GM12878 (cell line): ENCODE measurements around the gene ATG101. TPM values are rescaled to one million over a fixed set of nuclear protein-coding genes. Genes with fewer than 3 reads are reported as not detected.

Experiments used
- ATAC-seq: fragments of 200-7000 bp; cut with Tn5 transposase; 3 replicates; pipeline ENCODE4 v1.9.1; 2020; ENCODE audit warnings: mild to moderate bottlenecking, moderate library complexity
- BruUV-seq: library from RNA; stranded (reverse); fragments of 400-500 nt; replicated peaks from 2 replicates; lab custom pipeline; 2021; lab: Mats Ljungman, UMichigan
- CTCF ChIA-PET: fragments of 300-600 bp; sonication (Branson Sonifier 250); formaldehyde crosslinking; extraction: SDS; loops from one replicate; lab custom pipeline; 2021; ENCODE audit warnings: inconsistent platforms; lab: Yijun Ruan, JAX
- POLR2A ChIA-PET: fragments of 350-600 bp; formaldehyde crosslinking; extraction: SDS; loops from one replicate; lab custom pipeline; 2021; ENCODE audit warnings: inconsistent platforms; lab: Charles Lee
- RAD21 ChIA-PET: fragments of 300-600 bp; sonication (Branson Sonifier 250); formaldehyde crosslinking; loops from one replicate; lab custom pipeline; 2023; ENCODE audit warnings: antibody characterized with exemption; ENCODE audit not compliant: unreplicated experiment; lab: Charles Lee
- SMC1A ChIA-PET: fragments of 300-600 bp; sonication (Branson Sonifier 250); formaldehyde crosslinking; loops from one replicate; lab custom pipeline; 2023; ENCODE audit not compliant: unreplicated experiment, uncharacterized antibody; lab: Charles Lee
- DNase-seq: peaks from one replicate; pipeline ENCODE4 v3.0.0-alpha.2; 2011; ENCODE audit warnings: low read depth, low spot score
- FAIRE-seq: peaks from 3 replicates; lab custom pipeline; 2011; peaks lifted over from hg19 to GRCh38; lab: Jason Lieb, UNC
- H2AFZ ChIP-seq: 2 replicates; pipeline ENCODE4 v1.6.0; 2011; ENCODE audit warnings: low read depth, low read length, control low read depth; ENCODE audit not compliant: control insufficient read depth
- H3K27ac ChIP-seq: 2 replicates; pipeline ENCODE4 v1.5.1; 2011; ENCODE audit warnings: control low read depth; ENCODE audit not compliant: control insufficient read depth, insufficient read depth
- H3K27me3 ChIP-seq, 2 experiments: replicated peaks in 1 of 2; 2 replicates each; pipeline versions ENCODE4 v1.6.0 to v1.6.1; 2011; ENCODE audit warnings: low read length in 1 of 2; ENCODE audit not compliant: control insufficient read depth in 2 of 2, insufficient read depth in 2 of 2
- H3K36me3 ChIP-seq, 2 experiments: 2 replicates each; pipeline ENCODE4 v1.5.1; 2011; ENCODE audit warnings: low read length in 1 of 2; ENCODE audit not compliant: control insufficient read depth in 2 of 2, insufficient read depth in 2 of 2
- H3K4me1 ChIP-seq: 2 replicates; pipeline ENCODE4 v1.6.1; 2011; ENCODE audit warnings: mild to moderate bottlenecking, low read length, moderate library complexity, mixed read lengths; ENCODE audit not compliant: control insufficient read depth, insufficient read depth
- H3K4me2 ChIP-seq: 2 replicates; pipeline ENCODE4 v1.6.0; 2011; ENCODE audit warnings: control low read depth; ENCODE audit not compliant: control insufficient read depth, insufficient read depth
- H3K4me3 ChIP-seq: fragments of 200-600 bp; sonication (generic); 2 replicates; pipeline ENCODE4 v1.5.1; 2016
- H3K79me2 ChIP-seq: 2 replicates; pipeline ENCODE4 v1.6.0; 2011; ENCODE audit warnings: low read length; ENCODE audit not compliant: control insufficient read depth, insufficient read depth
- H3K9ac ChIP-seq: 2 replicates; pipeline ENCODE4 v1.8.0; 2011; ENCODE audit warnings: low read length, control low read depth, mixed read lengths; ENCODE audit not compliant: control insufficient read depth, insufficient read depth
- H3K9me3 ChIP-seq: replicated peaks from 3 replicates; pipeline ENCODE4 v1.5.1; 2011; ENCODE audit warnings: mild to moderate bottlenecking, low read length; ENCODE audit not compliant: control insufficient read depth, insufficient read depth
- H4K20me1 ChIP-seq: 2 replicates; pipeline ENCODE4 v1.6.0; 2011; ENCODE audit not compliant: control insufficient read depth, insufficient read depth
- BRCA1 ChIP-seq: IDR thresholded peaks from 2 replicates; pipeline ENCODE4 v1.6.1; 2011; ENCODE audit warnings: low read depth, low read length, improper control_type of control experiment
- CEBPB ChIP-seq, 2 experiments: fragments of 150-350 bp in 1 of 2; IDR thresholded peaks; 2 replicates each; pipeline ENCODE4 v1.6.1; 2012 to 2014; ENCODE audit warnings: low read depth in 2 of 2, low read length in 2 of 2, borderline replicate concordance in 1 of 2, inconsistent platforms in 1 of 2
- FOXK2 ChIP-seq: fragments of 450-650 bp; IDR thresholded peaks from 2 replicates; pipeline ENCODE4 v1.6.1; 2017; ENCODE audit warnings: mild to moderate bottlenecking, moderate library complexity
- IKZF2 ChIP-seq, 2 experiments: fragments of 450-650 bp; IDR thresholded peaks; 2 replicates each; pipeline ENCODE4 v1.6.1; 2017; ENCODE audit warnings: mild to moderate bottlenecking in 2 of 2, moderate library complexity in 2 of 2
- NFIC ChIP-seq: IDR thresholded peaks from 2 replicates; pipeline ENCODE4 v1.6.1; 2012; ENCODE audit warnings: low read depth, mild to moderate bottlenecking, inconsistent platforms, low read length, moderate library complexity
- POLR2AphosphoS2 ChIP-seq: IDR thresholded peaks from 2 replicates; pipeline ENCODE4 v1.6.1; 2011; ENCODE audit warnings: low read depth, mild to moderate bottlenecking, low read length, improper control_type of control experiment, moderate library complexity
- RAD21 ChIP-seq: IDR thresholded peaks from 2 replicates; pipeline ENCODE4 v1.6.1; 2011; ENCODE audit warnings: mild to moderate bottlenecking, low read depth, low read length, moderate library complexity; ENCODE audit not compliant: insufficient read depth
- WGBS: methylation state at CpG from one replicate; pipeline ENCODE4 v1.1.6; 2016; ENCODE audit warnings: low lambda C conversion rate; ENCODE audit not compliant: insufficient replicate concordance, insufficient coverage; ENCODE audit errors: missing lambda C conversion rate; 5-methylcytosine and 5-hydroxymethylcytosine counted together
- in situ Hi-C: fragments of 300-500 bp; cut with MboI; formaldehyde crosslinking; loops from 9 replicates; pipeline ENCODE4 v1.14.3; 2018; ENCODE audit warnings: mixed read lengths
- intact Hi-C: fragments of 100-400 bp; cut with micrococcal nuclease; formaldehyde crosslinking; loops from one replicate; pipeline ENCODE4 v1.14.2; 2022; ENCODE audit not compliant: unreplicated experiment
- polyA plus RNA-seq, 11 experiments: library from polyadenylated mRNA; depleted of rRNA in 4 of 11; unstranded in 6 of 11; stranded (reverse) in 5 of 11; fragments of >200 nt; fragmentation: Nextera tagmentation in 4 of 11; fragmentation: Illumina TruSeq in 1 of 11; extraction: Ambion mirVana in 4 of 11; extraction: Trizol in 1 of 11; gene quantifications; 1 replicate in 1 of 11; 2 replicates in 10 of 11; pipeline versions ENCODE4 v1.2.1 to v1.2.3, GENCODE V29; 2011 to 2016; ENCODE audit warnings: inconsistent platforms in 2 of 11, missing spikeins in 2 of 11, low read depth in 1 of 11
- total RNA-seq, 4 experiments: library from RNA; depleted of rRNA in 3 of 4; stranded (reverse); fragments of >200 nt in 3 of 4; fragmentation: Illumina TruSeq in 1 of 4; extraction: Trizol in 1 of 4; gene quantifications; 2 replicates each; pipeline versions ENCODE4 v1.2.1 to v1.2.3, GENCODE V29; 2013 to 2021
- TF ChIP-seq, protein P1 (sequence below): fragments of 450-650 bp; IDR thresholded peaks from 2 replicates; pipeline ENCODE4 v1.6.1; 2017; ENCODE audit warnings: low read depth, mild to moderate bottlenecking, moderate library complexity
- TF ChIP-seq, protein P2 (sequence below): fragments of 450-650 bp; IDR thresholded peaks from 2 replicates; pipeline ENCODE4 v1.6.1; 2016; ENCODE audit warnings: mild to moderate bottlenecking, moderate library complexity, borderline replicate concordance
- TF ChIP-seq, protein P3 (sequence below): IDR thresholded peaks from 2 replicates; pipeline ENCODE4 v1.6.1; 2012; ENCODE audit warnings: low read depth, low read length, improper control_type of control experiment

The ATG101 gene
- total and polyA plus RNA-seq, 10 of the 15 experiments (the other 5 are each of a cell fraction or from before 2014, with no cell fraction given): 2.7 to 49.8 (median 35.3) TPM

- POLR2A ChIA-PET: interaction anchor here (1.0 to 1.7 kb wide), 3 partner anchors 10 to 35 kb away, joined by 3 to 10 read pairs (median 3); partner anchors contain the start of gene NR4A1
- 27% methylated on average over 3 of the region's 3 CpGs for WGBS
Measured at GRCh38 chr12:52041035-52041434, 28.7 kb upstream of the ATG101 start.

More at GRCh38 chr12:52041035-52041434, 28.7 kb upstream of the ATG101 start:
- Histone ChIP-seq H3K27ac (no peak overlapping the region), H3K79me2 (no peaks in the 10 kb centered on the region), H3K4me1 (peaks cover 17% of the 10 kb centered on the region), H3K4me3 (no peak overlapping the region), H3K9ac (no peak overlapping the region), H4K20me1 (no peaks in the 10 kb centered on the region), H3K36me3 (no peaks in the 10 kb centered on the region), H3K27me3 (no peaks in the 10 kb centered on the region), H2AFZ (no peak overlapping the region), H3K4me2 (no peak overlapping the region), H3K9me3 (no peaks in the 10 kb centered on the region)
- in situ Hi-C loops (no loop called here), intact Hi-C loops (no loop called here)
- no TSS peak for BruUV-seq
- no peak for ATAC-seq
- no peak for FAIRE-seq
- ChIA-PET RAD21 (interaction anchor here (1.2 to 1.7 kb wide), 3 partner anchors 8 to 15 kb away, joined by 3 to 6 read pairs (median 3); partner anchors contain the start of gene NR4A1), SMC1A (interaction anchor here (0.9 to 1.5 kb wide), 2 partner anchors 12 to 15 kb away, joined by 3 to 4 read pairs; no protein-coding TSS in a partner anchor), CTCF (interaction anchor here (1.0 to 4.2 kb wide), 4 partner anchors 10 to 82 kb away, joined by 3 to 36 read pairs (median 4); partner anchors contain the start of gene NR4A1)
- no peak for DNase-seq
- TF ChIP-seq POLR2AphosphoS2 (no peak), IKZF2 (IDR thresholded peaks at IDR 0.05) (no peak), BRCA1 (no peak), NFIC (no peak), FOXK2 (no peak), CEBPB (IDR thresholded peaks at IDR 0.05; ENCODE audit: borderline replicate concordance in 1 of 2, low read depth in 2 of 2, low read length in 2 of 2) (no peak), RAD21 (no peak)
- TF ChIP-seq, protein P1, sequence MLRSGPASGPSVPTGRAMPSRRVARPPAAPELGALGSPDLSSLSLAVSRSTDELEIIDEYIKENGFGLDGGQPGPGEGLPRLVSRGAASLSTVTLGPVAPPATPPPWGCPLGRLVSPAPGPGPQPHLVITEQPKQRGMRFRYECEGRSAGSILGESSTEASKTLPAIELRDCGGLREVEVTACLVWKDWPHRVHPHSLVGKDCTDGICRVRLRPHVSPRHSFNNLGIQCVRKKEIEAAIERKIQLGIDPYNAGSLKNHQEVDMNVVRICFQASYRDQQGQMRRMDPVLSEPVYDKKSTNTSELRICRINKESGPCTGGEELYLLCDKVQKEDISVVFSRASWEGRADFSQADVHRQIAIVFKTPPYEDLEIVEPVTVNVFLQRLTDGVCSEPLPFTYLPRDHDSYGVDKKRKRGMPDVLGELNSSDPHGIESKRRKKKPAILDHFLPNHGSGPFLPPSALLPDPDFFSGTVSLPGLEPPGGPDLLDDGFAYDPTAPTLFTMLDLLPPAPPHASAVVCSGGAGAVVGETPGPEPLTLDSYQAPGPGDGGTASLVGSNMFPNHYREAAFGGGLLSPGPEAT: no peak
- TF ChIP-seq, protein P2, sequence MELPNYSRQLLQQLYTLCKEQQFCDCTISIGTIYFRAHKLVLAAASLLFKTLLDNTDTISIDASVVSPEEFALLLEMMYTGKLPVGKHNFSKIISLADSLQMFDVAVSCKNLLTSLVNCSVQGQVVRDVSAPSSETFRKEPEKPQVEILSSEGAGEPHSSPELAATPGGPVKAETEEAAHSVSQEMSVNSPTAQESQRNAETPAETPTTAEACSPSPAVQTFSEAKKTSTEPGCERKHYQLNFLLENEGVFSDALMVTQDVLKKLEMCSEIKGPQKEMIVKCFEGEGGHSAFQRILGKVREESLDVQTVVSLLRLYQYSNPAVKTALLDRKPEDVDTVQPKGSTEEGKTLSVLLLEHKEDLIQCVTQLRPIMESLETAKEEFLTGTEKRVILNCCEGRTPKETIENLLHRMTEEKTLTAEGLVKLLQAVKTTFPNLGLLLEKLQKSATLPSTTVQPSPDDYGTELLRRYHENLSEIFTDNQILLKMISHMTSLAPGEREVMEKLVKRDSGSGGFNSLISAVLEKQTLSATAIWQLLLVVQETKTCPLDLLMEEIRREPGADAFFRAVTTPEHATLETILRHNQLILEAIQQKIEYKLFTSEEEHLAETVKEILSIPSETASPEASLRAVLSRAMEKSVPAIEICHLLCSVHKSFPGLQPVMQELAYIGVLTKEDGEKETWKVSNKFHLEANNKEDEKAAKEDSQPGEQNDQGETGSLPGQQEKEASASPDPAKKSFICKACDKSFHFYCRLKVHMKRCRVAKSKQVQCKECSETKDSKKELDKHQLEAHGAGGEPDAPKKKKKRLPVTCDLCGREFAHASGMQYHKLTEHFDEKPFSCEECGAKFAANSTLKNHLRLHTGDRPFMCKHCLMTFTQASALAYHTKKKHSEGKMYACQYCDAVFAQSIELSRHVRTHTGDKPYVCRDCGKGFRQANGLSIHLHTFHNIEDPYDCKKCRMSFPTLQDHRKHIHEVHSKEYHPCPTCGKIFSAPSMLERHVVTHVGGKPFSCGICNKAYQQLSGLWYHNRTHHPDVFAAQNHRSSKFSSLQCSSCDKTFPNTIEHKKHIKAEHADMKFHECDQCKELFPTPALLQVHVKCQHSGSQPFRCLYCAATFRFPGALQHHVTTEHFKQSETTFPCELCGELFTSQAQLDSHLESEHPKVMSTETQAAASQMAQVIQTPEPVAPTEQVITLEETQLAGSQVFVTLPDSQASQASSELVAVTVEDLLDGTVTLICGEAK: no peak
- TF ChIP-seq, protein P3, sequence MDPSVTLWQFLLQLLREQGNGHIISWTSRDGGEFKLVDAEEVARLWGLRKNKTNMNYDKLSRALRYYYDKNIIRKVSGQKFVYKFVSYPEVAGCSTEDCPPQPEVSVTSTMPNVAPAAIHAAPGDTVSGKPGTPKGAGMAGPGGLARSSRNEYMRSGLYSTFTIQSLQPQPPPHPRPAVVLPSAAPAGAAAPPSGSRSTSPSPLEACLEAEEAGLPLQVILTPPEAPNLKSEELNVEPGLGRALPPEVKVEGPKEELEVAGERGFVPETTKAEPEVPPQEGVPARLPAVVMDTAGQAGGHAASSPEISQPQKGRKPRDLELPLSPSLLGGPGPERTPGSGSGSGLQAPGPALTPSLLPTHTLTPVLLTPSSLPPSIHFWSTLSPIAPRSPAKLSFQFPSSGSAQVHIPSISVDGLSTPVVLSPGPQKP: no peak
